ENCODE results near the gene YJU2.
A peak's percentile ranks its signal among the peaks of the same experiment; 100 is the strongest.
"Not testable (repeated sequence)": the region's sequence is repeated elsewhere in the genome, so short reads cannot be mapped to it uniquely, and the experiment has no call there.

Gene YJU2

GRCh38 chr19:4246767-4247593 is at the start of gene YJU2:
YJU2 (plus strand) TSS chr19:4247080; CDS start chr19:4247147, 67 bp downstream.
- peak; percentile 99 for DNase-seq

DNA sequence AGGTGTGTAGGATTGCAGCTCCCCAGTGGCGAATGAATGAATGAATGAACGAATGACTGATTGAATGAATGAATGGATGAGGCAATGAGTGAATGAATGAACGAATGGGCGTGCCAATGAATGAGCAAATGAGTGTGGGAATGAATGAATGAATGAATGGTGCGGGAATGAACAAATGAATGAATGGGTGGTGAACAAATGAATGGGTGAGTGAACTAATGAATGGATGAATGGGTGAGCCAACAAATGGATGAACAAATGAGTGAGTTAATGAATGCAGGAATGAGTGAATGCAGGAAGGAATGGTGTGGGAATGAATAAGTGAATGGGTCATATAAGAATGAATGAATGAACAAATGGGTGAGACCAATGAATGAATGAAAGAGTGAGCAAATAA is 49.7 kb upstream of the YJU2 start:
- no peak for DNase-seq

DNA sequence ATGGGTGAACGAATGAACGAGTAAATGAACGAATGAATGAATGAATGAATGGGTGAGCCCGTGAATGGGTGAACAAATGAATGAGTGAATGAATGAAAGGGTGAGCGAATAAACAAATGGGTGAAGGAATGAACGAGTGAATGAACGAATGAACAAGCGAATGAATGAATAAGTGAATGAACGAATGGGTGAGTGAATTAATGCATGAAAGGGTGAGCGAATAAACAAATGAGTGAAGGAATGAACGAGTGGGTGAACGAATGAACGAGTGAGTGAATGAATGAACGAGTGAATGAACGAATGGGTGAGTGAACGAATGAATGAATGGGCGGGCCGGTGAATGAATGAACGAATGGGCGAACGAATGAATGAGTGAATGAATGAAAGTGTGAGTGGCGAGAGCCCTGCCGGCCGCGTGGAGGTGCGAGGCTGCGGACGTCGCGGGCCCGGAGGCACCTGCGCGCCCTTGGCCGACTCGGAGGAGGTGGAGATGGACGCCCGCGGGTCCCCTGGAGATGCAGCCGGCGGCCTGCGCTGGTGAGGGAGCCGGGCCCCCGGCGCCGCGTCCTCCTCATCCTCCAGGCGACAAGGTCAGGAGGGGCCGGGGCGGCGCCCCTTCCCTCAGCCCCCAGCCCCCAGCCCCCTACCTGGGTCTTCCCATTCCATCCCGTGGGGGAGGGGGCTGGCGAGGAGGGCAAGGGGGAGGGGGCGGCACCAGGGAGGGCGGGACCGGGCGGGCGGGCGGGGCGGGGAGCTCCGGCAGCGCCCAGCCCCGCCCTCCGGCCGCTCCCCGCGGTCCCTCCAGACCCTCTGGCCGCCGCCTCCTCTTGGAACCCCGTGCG is 49.0 kb upstream of the YJU2 start:
- DNase-seq: no peak

GRCh38 chr19:4198467-4199126 is 48.3 kb upstream of the YJU2 start:
- no peak for DNase-seq

DNA sequence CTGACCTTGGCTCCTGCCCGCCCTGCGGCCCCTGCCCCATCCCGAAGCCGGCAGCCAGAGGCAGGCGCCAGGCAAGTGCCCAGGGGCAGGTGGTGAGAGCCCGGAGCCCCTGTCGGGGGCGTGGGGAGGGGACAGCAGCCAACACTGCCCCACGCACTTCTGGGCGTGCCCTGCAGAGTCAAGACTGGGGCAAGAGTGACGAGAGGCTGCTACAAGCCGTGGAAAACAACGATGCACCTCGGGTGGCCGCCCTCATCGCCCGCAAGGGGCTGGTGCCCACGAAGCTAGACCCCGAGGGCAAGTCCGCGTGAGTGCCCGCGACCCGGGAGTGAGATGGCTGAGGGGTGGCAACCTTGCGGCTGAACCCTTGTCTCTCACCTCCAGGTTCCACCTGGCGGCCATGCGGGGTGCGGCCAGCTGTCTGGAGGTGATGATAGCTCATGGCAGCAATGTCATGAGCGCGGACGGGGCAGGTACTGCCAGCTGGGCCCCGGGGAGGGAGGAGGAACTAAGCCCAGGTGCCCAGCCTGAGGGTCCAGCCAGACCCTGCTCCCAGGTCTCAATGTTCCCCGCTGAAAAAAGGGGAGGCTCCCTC is 47.1 kb upstream of the YJU2 start:
- no peak for DNase-seq

DNA sequence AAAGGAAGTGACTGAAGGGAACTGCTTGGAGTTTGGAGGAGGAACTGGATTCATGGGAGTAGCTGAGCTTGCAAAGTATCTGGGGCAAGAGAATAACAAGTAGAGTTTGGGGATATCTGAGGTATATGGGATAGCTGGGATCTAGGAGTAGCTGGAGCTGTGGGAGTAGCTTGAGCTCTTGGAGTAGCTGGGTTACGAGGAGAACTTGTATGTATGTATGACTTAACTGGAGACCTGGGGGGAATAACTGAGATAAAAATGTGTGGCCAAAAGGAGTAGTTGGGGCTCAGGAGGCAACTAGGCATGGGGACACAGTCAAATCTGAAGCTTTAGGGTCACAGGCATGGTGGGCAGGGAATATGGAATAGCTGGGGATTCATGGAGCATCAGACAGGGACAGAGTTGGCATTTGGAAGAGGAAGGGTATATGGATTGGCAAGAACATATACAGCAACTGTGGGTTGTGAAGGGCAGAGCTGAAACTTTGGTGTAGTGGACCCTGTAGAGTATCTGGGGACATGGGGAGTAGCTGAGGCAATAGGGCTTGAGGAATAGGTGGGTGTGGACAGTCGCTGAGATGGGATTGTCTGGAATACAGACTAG is 45.8 kb upstream of the YJU2 start:
- DNase-seq: no peak

- no peak for DNase-seq
Observed at GRCh38 chr19:4201798-4202197, 45.1 kb upstream of the YJU2 start.

DNA sequence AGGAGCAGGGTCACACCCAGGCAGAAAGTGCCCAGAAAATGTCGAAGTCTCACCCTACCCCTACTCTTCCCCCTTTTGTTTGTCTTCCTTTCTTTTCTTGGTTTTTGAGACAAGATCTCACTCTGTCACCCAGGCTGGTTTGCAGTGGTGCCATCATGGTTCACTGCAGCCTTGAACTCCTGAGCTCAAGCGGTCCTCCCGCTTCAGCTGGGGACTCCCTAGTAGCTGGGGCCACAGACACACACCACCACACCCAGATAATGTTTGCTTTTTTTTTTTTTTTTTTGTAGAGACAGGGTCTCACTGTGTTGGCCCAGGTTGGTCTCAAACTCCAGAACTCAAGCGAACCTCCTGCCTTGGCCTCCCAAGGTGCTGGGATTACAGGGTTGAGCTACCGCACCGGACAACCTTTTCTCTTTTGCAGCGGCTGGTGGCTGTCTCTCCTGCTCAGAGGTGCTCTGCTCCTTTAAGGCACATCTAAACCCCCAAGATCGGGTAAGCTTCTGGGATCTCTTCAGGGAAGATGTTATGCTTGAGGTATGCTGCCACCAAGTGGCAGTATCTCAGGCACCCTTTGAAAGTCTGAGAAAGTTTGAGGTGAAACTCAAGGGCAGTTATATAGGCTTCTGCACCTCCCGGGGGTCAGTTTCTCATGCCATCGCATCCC is 39.9 kb upstream of the YJU2 start:
- peak; percentile 17 for DNase-seq

DNA sequence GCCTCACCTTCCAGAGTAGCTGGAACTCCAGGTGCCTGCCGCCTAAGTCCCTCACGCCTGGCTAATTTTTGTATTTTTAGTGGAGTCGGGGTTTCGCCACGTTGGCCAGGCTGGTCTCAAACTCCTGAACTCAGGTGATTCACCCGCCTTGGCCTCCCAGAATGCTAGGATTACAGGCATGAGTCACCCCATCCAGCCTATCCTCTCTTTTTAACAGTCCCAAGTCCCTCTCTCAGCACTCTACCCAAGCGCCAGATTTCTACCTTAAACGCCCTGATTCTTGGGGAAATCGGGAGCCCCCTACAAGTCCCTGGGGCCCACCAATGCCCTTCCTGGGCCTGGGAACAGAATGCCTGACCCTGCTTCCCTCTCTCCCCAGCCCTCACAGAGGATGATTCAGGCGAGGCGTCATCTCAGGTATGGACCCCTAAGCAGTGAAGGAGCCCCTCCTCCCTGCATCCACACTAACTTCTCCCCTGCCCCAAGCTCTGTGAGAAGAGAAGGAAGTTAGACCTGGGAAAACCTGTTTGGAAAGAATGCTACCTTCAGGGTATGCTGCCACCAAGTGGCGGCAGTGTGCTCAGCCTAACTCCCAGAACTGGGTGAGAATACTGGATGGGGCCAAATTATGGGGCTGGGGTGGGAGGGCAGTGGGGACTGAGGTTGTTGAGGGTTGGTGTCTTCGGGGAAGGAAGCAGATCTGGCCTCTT is 38.3 kb upstream of the YJU2 start:
- no peak for DNase-seq

DNA sequence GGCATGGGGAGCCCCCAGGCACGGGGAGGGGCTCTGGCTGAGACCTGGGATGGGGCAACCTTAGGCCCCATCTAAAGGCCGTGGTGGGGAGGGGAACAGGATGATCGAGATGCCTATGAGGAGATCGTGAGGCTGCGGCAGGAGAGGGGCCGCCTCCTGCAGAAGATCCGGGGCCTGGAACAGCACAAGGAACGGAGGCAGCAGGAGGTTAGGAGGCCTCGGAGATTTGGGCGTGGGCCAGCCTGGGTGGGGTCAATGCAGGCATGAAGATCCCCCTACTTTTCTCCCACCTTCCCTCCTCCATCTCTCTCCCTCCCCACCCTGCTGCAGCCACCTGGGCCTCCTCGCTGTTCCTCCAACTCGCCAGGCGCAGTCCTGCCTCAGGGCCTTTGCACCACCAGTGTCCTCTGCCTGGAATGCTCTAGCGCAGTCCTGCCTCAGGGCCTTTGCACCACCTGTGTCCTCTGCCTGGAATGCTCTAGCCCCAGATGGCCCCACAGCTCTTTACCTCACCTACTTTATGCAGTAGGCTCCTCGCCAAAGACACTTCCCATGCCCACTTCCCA is 36.6 kb upstream of the YJU2 start:
- DNase-seq: no peak

DNA sequence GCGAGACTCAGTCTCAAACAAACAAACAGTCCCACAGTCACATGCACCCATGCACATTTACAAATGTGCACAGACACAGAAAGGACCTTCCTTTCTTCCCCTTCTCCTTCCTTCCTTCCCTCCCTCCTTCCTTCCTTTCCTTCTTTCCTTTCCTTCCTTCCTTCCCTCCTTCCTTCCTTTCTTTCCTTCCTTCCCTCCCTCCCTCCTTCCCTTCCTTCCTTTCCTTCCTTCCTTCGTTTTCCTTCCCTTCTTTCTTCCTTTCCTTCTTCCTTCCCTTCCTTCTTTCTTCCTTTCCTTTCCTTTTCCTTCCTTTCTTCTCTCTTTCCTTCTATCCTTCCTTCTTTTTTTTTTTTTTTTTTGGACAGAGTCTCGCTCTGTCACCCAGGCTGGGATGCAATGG is 33.8 kb upstream of the YJU2 start:
- no peak for DNase-seq

GRCh38 chr19:4215807-4216206 is 31.1 kb upstream of the YJU2 start:
- no peak for DNase-seq

GRCh38 chr19:4216846-4217245 is 30.0 kb upstream of the YJU2 start:
- DNase-seq: no peak

GRCh38 chr19:4217429-4218264 is 29.2 kb upstream of the YJU2 start:
- DNase-seq: no peak

DNA sequence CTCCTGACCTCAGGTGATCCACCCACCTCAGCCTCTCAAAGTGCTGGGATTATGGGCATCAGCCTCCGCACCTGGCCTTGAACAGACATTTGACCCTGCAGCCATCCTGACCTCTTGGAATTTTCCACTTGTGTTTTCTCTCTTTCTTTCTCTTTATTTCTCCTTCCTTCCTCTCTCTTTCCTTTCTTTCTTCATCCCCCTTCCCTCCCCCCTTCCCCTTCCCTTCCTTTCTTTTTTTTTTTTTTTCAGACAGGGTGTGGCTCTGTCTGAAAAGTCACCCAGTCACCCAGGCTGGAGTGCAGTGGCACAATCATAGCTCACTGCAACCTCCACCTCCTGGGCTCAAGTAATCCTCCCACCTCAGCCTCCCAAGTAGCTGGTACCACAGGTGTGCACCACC is 28.4 kb upstream of the YJU2 start:
- DNase-seq: not testable (repeated sequence)

DNA sequence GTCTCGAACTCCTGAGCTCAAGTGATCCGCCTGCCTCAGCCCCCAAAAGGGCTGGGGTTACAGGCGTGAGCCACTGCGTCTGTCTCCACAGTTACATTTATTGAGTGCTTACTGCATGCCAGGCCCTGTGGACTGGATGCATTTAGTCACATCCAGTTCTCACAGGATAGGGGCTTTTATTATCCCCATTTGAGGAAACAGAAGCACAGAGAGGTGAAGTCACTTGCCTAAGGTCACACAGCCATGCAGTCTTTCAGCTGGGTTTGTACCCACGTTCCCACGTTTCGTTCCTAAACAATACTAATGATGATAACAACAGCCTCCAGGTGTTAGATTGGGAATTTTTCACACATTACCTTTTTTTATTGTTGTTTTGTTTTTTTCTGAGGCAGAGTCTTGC is 26.7 kb upstream of the YJU2 start:
- DNase-seq: no peak

DNA sequence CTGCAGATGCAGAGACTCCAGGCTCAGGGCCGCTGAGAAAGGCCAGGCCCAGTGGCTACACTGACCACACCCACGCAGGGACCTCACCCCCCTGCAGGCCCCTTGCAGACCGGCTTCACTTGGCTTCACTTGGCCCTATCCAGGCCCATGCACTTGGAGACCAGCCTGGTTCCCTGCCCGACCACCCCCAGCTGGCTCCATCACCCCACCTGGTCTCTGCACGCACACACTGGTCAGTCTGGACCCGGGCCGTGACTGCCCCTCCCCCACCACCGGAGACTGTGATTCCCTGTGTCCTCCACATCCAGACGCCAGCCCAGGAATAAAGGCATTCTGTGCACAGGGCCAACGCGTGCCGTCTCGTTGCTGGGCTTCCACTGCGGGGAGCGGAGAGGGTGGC is 22.4 kb upstream of the YJU2 start:
- DNase-seq: no peak

- DNase-seq: no peak
Observed at GRCh38 chr19:4225885-4226284, 21.0 kb upstream of the YJU2 start.

- no peak for DNase-seq
Observed at GRCh38 chr19:4227771-4228170, 19.1 kb upstream of the YJU2 start.

- no peak for DNase-seq
Observed at GRCh38 chr19:4228765-4229178, 18.1 kb upstream of the YJU2 start.

Data from activated CD4-positive, alpha-beta T cell treated with anti-CD3 and anti-CD28 coated beads, Interleukin-10, Interleukin-2, amounts not matched to agents 100 ng/mL and 50 ng/mL, durations not matched to agents 16 hours and 8 hours (primary cell).